HUDEP-2 (cell line): ENCODE results near the gene AGTRAP.
A peak's percentile ranks its signal among the peaks of the same experiment; 100 is the strongest.

Experiments
- DNase-seq, 76 experiments: peaks; one replicate each; lab custom pipeline; 2025; ENCODE audit not compliant: unreplicated experiment in 76 of 76; lab: John Stamatoyannopoulos, UW

AGTRAP gene

DNA sequence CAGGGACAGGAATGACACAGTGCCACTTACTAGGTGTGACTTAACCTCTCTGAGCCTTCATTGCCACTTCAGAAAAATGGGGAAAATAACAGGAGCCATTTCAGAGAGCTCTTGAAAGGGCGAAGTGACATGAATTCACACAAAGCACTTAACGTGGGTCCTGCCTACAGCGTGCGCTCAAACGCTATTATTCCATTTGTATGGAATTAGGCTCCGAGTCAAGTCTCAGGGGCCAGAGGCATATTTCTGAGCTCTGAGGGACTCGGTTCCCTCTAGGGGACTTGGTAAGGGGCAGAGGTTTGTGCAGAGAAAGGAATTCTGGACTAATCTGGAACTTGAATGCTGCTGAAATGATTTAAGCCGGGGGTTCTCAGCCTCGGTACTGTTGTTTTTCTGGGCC, 30.3 kb upstream of the AGTRAP start:
- DNase-seq: no peak

DNA sequence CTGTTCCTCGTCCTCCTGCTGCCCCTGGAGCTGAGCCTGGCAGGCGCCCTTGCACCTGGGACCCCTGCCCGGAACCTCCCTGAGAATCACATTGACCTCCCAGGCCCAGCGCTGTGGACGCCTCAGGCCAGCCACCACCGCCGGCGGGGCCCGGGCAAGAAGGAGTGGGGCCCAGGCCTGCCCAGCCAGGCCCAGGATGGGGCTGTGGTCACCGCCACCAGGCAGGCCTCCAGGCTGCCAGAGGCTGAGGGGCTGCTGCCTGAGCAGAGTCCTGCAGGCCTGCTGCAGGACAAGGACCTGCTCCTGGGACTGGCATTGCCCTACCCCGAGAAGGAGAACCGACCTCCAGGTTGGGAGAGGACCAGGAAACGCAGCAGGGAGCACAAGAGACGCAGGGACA, 29.6 kb upstream of the AGTRAP start:
- DNase-seq: no peak

DNA sequence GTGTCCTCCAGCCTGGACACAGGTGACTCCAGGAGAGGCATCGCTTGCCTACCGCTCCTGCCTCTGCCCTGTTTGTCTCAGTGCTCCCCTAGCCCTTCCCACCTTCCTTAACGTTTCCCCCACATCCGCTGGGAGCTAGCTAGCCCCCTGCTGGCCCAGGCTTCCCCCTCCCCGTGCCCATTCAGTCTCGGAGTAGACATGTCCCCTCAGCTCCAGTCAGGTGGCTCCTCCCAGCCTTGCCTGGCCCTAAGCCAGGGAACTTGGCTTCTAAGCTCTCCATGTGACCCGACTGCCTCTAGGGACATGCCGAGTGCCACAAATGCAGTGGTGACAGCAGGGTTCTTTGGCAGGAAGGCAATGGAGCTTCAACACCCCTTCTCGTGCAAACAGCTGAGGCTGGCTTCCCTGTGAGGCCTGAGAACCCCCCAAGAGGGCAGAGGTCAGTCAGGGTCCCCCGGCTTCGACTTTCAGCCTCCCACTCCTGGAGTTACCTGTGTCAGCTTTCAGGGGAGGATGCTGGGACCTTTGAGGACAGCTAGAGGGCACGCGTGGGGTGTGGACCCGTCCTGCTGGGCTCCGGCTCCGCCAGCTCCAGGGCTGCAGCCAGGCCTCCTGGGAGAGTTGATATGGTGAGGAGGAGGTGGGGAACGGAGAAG, 28.2 kb upstream of the AGTRAP start:
- peak in 60 of 76 experiments; percentile 3 to 74 (median 38) for DNase-seq

DNA sequence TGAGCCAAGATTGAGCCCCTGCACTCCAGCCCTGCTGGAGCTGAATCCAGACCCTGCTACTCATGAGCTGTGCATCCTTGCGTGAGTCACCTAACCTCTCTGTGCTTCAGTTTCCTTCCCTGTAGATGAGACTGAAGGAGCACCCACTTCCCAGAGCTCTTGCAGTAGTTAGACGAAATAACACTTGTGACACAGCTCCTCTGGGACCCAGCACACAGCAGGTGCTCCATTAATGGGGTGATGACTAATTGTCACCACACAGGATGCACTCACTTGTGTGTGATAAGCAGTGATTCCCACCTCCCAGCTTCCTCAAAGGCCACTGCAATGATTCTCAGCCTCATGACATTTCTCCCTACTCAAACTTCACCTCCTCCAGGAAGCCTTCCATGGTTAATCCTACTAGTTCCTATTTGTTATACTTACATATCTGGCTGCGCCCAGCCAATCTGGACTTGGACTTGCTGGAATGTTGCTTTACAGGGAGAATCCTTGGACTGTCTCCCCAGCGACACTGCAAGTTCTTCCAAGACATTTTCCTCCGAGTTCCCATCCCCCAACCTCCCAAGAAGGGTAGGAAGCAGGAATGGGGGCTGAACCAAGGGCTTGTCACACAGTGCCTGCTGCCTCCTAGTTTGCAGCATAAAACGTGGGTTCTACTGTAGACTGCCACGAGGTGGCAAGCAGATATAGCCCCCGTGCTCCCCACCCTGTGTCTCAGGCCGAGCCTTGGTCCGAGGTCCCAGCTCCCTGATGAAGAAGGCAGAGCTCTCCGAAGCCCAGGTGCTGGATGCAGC, 27.2 kb upstream of the AGTRAP start:
- DNase-seq: no peak

DNA sequence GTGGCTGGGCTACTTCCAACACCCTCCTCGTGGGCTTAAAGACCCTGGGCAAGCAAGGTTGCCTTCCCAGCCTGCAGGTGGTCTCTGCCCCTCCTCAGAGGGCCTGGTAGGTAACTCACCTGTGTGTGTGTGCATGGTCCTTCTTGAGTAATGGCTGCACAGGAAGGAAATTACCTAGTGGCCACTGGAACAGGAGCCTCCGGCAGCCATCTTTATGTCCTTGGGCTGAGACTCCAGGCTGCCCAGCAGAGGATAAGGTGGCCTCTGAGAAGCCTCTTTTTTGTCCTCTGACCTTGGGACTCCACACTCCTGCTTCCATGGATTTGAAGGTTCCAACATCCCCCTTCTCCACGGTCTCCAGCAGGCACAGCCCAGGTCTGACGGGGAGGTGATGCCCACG, 24.4 kb upstream of the AGTRAP start:
- DNase-seq: no peak

DNA sequence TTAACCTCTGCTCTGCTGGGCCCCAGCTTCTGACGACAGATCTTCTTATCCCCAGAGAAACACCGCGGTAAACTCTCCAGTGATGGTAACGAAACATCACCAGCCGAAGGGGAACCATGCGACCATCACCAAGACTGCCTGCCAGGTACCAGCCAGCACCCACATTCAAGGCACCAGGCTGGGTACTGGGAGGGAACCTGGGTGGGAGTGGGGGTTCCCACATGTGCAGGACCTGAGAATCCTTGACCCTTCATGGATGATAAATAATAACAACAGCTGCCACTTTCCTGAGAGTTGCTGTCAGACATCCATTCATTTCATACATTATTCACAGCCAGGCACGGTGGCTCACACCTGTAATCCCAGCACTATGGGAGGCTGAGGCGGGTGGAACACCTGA, 23.7 kb upstream of the AGTRAP start:
- DNase-seq: no peak

DNA sequence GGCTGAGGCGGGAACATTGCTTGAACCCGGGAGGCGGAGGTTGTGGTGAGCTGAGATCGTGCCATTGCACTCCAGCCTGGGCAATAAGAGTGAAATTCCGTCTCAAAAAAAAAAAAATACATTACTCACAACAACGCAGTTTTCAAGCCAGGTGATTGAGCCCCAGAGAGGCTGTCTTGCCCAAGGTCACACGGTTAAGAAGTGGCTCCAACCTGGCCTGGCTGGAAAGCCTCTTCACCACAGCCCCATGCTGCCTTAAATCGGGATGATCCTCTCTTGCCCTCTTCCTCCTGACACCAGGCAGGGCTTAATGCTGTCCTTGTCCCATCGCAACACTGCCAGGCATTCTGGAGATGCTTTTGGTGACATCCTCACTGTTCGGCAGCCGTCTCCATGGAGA, 22.8 kb upstream of the AGTRAP start:
- DNase-seq: no peak

DNA sequence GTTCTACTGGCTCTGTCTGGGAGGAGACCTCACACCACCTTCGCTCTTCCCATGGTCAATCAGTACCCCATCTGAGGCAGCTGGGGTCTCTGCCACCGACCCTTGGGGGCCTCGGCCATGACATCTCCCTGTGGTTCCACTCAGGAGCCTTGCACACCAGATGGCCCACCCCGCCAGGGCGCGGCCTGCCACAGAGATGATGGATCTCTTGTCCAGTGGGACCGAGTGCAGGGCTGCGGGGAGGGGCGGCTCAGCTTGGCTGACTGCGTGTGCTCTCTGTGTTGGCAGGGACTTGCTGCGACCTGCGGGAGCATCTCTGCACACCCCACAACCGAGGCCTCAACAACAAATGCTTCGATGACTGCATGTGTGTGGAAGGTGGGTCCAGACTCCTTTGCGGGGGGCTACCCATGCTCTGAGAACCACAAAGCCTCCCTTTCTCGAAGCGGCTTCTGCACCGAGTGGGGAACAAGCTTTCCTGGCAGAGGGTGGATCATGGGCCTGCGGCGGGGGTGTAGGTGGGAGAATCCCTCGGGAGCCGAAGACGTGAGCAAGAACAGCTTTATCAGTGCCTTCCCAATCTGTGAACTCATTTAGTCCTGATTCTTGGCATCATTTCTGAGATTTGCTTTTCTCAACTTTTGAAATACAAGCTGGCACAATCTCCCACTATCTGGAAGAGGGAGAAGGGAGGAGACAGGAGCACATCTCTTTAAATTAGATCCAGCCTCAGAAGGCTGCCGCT, 20.9 kb upstream of the AGTRAP start:
- no peak for DNase-seq

DNA sequence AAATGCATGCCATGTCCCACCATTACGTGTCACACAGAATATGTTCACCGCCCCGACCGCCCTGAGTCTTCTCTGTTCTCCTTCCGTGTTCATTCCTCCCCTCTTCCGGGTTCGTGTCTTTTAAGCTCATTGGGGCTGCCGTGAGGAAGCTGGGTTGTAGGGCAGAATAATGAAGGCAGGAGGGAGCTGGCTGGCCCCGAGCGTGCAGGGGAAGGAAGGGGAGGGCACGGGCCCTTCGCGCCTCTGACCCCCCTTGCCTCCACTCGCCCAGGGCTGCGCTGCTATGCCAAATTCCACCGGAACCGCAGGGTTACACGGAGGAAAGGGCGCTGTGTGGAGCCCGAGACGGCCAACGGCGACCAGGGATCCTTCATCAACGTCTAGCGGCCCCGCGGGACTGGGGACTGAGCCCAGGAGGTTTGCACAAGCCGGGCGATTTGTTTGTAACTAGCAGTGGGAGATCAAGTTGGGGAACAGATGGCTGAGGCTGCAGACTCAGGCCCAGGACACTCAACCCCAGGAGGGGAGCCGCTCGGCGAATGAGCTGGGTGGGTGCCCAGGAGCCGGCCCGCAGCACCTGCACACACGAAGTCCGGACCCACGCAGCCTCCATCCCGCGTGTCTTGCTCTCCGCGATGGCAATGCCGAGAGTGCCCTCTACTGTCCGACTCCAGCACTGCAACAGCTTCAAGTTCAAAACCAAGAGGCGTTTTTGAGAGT, 16.5 kb upstream of the AGTRAP start:
- peak in 59 of 76 experiments; percentile 7 to 70 (median 52) for DNase-seq

DNA sequence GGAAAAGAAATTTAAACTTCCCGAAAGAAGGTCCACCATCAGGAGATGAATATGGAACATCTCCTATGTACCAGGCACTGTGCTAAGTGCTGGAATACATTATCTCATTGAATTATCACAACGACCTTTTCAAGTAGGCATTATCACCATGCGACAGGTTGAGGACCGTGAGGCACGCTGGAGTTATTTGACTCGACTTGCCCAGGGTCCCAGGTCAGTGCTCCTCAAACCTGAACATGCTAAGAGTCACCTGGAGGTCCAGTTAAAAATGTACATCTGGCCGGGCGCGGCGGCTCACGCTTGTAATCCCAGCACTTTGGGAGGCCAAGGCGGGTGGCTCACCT, 15.9 kb upstream of the AGTRAP start:
- no peak for DNase-seq

DNA sequence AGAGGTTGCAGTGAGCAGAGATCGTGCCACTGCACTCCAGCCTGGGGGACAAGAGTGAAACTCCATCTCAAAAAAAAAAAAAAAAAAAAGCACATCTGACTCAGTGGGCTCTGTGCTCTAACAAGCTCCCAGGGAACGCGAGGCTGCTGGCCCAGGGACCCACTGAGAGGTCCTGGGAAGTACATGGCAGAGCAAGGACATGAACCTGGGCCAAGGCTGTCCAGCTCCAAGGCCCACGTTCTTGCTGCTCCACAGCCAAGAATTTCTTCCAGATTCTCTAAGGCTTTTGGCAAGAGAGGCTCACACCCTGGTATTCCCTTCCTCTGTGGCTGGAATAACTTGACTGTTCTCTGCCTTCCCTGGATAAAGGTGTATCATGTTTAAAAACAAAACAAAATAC, 15.4 kb upstream of the AGTRAP start:
- DNase-seq: no peak

DNA sequence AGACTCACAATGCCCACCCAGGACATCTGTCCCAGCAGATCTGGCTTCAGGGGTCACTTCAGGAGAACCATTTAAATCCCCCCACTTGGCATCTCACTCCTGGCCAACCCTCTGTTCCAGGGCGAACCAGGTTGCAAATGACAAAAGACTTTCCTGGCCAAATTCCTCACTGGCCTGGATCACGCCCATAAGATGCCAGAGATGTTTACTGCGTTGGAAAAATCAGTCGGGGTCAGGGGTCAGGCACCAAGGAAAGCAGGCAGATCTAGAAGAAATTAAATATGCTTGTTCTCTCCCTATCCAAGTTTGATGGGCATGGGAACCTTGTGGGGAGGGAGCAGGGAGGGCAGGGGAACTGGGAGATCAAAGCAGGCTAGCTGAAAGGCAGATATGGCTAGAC, 14.6 kb upstream of the AGTRAP start:
- DNase-seq: no peak

DNA sequence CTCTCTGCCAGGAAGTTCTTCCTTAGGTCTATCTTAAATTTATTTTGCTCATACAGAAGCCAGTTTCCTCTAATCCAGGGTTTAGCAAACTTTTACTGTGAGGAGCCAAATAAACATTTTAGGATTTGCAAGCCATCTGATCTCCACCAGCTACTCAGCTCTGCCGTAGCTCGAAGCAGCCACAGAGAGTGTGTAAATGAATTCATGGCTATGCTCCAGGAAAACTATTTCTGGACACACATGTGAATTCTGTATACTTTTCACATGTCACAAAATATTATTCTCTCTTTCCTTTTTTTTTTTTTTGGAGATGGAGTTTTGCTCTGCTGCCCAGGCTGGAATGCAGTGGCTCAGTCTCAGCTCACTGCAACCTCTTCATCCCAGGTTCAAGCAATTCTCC, 13.4 kb upstream of the AGTRAP start:
- DNase-seq: no peak

DNA sequence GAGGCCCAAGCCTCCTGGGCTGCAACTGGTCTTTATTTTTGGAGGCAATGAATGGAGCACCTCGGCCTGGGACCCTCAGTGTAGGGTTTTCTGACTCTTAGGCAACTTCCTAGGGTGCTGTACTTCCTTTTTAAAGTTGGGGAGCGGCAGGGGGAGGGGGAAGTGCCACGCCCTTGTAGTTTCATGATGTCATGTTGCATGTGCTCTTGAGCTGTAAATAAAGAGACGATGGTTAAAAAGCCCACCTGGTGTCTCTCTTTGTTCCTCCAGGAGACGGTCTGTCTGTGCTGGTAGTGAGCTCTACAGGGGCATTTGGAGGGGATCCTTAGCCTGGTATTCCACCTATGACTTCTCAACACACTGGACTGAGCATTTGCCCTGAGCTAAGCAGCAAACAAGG, 10.3 kb upstream of the AGTRAP start:
- DNase-seq: no peak

DNA sequence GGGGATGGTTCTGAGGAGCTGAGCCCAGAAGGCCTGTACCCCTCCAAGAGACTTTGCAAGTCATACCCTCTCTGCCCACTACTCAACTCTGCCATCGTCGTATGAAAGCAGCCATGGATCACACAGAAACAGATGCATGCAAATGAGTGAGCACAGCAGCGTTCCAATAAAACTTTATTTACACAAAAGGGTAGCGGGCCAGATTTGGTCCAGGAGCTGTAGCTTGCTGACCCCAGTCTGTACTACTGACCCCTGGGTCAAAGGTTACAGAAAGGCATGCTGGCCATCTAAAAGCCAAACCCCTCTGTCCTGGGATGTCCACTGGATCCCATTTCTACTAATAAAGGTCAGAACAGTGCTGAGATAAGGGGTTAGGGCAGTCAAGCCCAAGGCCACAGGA, 8.8 kb upstream of the AGTRAP start:
- DNase-seq: no peak

DNA sequence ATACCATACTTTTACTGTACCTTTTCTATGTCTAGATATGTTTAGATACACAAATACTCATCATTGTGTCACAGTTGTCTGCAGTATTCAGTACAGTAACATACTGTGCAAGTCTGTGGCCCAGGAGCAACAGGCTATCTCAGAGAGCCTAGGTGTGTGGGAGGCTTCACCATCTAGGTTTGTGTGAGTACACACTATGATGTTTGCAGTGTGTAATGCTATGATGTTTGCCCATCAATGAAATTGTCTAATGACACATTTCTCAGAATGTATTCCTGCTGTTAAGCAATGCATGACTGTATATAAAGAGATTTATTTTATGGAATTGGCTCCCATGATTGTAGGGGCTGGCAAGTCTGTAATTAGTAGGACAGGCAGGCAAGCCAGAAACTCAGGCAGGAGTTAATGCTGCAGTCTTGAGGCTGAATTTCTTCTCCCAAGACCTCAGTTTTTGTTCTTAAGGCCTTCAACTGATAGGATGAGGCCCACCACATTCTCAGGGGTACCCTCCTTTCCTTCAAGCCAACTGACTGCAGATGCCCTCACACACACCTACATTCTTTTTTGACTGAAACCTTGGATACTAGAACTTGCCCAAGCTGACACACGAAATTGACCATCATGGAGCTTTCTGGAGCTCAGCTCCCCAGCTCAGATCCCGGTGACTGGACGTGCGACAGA, 7.7 kb upstream of the AGTRAP start:
- DNase-seq: no peak

DNA sequence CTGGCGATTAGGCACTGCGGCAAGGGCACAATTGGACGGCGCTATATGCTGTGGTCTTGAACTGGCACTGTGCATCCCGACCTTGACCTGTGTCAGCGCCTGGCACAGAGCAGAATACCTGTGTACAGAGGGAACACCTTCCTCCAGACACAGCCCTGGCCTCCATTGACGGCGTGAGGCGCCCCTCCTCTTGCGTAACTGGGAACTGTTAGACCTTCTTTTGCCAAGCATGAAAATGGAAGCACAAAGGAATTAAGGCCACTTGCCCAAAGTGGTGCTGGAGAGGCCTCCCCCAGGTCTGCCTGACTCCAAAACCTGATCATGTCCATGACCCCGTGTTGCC, 6.8 kb upstream of the AGTRAP start:
- DNase-seq: no peak

DNA sequence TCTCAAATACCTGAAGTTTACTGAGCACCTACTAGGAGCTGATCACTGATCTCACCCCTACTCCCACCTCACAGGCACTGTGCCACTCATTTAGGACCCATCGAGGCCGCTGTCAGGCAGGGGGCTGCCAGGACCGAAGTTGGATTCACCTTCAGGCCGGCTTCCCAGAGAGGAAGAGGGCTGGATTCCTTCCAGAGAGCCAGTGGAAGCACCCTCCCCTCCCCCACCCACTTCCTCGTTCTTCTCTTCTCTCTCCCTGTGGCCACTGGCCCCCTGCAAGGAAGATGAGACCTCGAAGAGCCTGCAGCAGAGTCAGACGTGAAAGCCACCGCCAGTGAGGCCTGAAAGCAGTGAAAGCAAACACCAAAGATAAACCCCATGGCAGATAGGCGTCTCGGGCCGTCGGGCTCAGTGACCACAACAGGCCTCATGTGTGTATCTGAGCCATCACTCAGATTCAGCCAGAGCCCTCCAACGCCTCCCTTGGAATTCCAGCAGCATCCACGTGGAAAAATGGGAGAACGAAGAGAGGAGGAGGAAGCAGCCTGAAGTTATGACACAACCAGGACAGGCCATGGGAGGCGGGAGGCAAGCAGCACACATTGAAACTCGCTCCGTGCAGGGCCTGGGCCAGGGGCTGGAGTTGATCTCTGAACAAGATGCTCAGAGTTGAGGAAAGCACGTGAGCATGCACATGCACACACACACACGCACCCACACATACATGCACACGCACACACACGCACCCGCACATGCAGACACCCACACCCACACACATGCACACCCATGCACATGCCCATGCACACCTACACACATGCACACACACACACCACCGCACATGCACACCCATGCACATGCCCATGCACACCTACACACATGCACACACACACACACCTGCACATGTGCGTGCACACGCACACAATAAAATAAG, 6.2 kb upstream of the AGTRAP start:
- DNase-seq: no peak

DNA sequence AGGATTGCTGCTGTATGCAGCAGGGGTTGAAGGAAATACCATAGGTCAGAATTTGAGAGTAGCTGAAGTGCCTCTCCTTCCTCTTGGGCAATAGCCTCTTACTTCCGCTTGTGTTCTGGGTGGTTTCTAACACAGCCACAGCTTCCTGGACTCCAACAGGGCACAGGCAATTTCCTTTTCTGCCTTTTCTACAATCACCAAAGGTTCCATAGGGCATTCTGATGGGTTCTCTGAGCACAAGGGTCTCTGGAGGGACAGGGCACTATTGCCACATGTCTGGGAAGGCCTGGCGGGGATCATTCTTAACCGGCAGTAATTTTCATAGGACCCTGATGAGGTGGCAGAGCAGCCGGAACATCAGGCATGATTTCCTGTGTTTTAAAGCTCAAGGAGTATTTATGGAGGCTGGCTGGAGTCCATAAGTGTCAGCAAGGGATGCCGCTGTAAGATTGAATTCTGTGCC, 5.5 kb upstream of the AGTRAP start:
- no peak for DNase-seq
